Measurements from ENCODE around the gene HDAC6.
"Not testable (repeated sequence)": the region's sequence is repeated elsewhere in the genome, so short reads cannot be mapped to it uniquely, and the experiment has no call there.

HDAC6 gene

GRCh38 chrX:48818866-48819265, 17.0 kb downstream of the HDAC6 start:
- in situ Hi-C loops (cut with HindIII; ENCODE audit: low sequenced_read_pairs), result no loop called here
- no peak for TF ChIP-seq CTCF (IDR thresholded peaks at IDR 0.05; ENCODE audit: low read depth, low read length, missing control alignments)
- H3K4me3 ChIP-seq (ENCODE audit: low read depth, low read length), result no peak overlapping the region
- no peak for DNase-seq (ENCODE audit: low read depth)

- DNase-seq (ENCODE audit: low read depth); in situ Hi-C loops (cut with HindIII; ENCODE audit: low sequenced_read_pairs); H3K4me3 ChIP-seq (ENCODE audit: low read depth, low read length): not testable (repeated sequence)
Observed at GRCh38 chrX:48819394-48819793, 17.5 kb downstream of the HDAC6 start.

- TF ChIP-seq CTCF (IDR thresholded peaks at IDR 0.05; ENCODE audit: low read depth, low read length, missing control alignments), result no peak
- DNase-seq (ENCODE audit: low read depth), result no peak
- in situ Hi-C loops (cut with HindIII; ENCODE audit: low sequenced_read_pairs), result no loop called here
- H3K4me3 ChIP-seq (ENCODE audit: low read depth, low read length), result no peak overlapping the region
Observed at GRCh38 chrX:48823053-48823452, 21.2 kb downstream of the HDAC6 start.

GRCh38 chrX:48824066-48824465, 22.2 kb downstream of the HDAC6 start:
- H3K4me3 ChIP-seq (ENCODE audit: low read depth, low read length), result no peak overlapping the region
- DNase-seq (ENCODE audit: low read depth), result no peak
- in situ Hi-C loops (cut with HindIII; ENCODE audit: low sequenced_read_pairs), result no loop called here
- no peak for TF ChIP-seq CTCF (IDR thresholded peaks at IDR 0.05; ENCODE audit: low read depth, low read length, missing control alignments)

GRCh38 chrX:48826135-48826875, 24.4 kb downstream of the HDAC6 start, which contains the start of gene ERAS:
Gene ERAS, plus strand, starts transcription at chrX:48826513. Its CDS starts 2,611 bp downstream, at chrX:48829124.
- in situ Hi-C loops (cut with HindIII; ENCODE audit: low sequenced_read_pairs), result no loop called here
- no peak for DNase-seq (ENCODE audit: low read depth)
- no peak within 1 kb of the TSS for H3K4me3 ChIP-seq (ENCODE audit: low read depth, low read length)

GRCh38 chrX:48826876-48827653, 25.2 kb downstream of the HDAC6 start:
- DNase-seq (ENCODE audit: low read depth), result no peak
- no peak for TF ChIP-seq CTCF (IDR thresholded peaks at IDR 0.05; ENCODE audit: low read depth, low read length, missing control alignments)
- in situ Hi-C loops (cut with HindIII; ENCODE audit: low sequenced_read_pairs), result no loop called here
- H3K4me3 ChIP-seq (ENCODE audit: low read depth, low read length), result no peak overlapping the region

More at GRCh38 chrX:48826135-48826875, 24.4 kb downstream of the HDAC6 start, which contains the start of gene ERAS:
- TF ChIP-seq CTCF (IDR thresholded peaks at IDR 0.05; ENCODE audit: low read depth, low read length, missing control alignments), result no peak

GRCh38 chrX:48827654-48827968, 25.7 kb downstream of the HDAC6 start:
- no peak for TF ChIP-seq CTCF (IDR thresholded peaks at IDR 0.05; ENCODE audit: low read depth, low read length, missing control alignments)
- in situ Hi-C loops (cut with HindIII; ENCODE audit: low sequenced_read_pairs), result no loop called here
- no peak for DNase-seq (ENCODE audit: low read depth)
- H3K4me3 ChIP-seq (ENCODE audit: low read depth, low read length), result no peak overlapping the region
